Aorta (tissue), 5 donors: ENCODE data around the gene NKPD1. TPM values are rescaled to one million over a fixed set of nuclear protein-coding genes. Genes with fewer than 3 reads are reported as not detected.

Source experiments
- ATAC-seq: fragments of 200-7000 bp; cut with Tn5 transposase; one replicate; pipeline ENCODE4 v1.9.1; 2022; ENCODE audit warnings: moderate library complexity; ENCODE audit not compliant: low FRiP score
- DNase-seq, 2 donors: peaks; one replicate each; pipeline ENCODE4 v3.0.0-alpha.2; 2020
- H3K27ac ChIP-seq, 2 donors: one replicate each; pipeline ENCODE4 v1.5.1; 2013; ENCODE audit warnings: low read length in 2 of 2, mild to moderate bottlenecking in 2 of 2, moderate library complexity in 2 of 2, control low read depth in 1 of 2, inconsistent platforms in 1 of 2, low read depth in 1 of 2
- H3K27me3 ChIP-seq, 2 donors: one replicate each; pipeline ENCODE4 v1.6.1; 2013; ENCODE audit warnings: control low read depth in 1 of 2, low read length in 1 of 2, mild to moderate bottlenecking in 1 of 2, moderate library complexity in 1 of 2; ENCODE audit not compliant: insufficient read depth in 2 of 2, control insufficient read depth in 1 of 2
- H3K36me3 ChIP-seq, 2 donors: one replicate each; pipeline ENCODE4 v1.6.1; 2013; ENCODE audit warnings: control low read depth in 1 of 2, low read length in 1 of 2, mild to moderate bottlenecking in 1 of 2; ENCODE audit not compliant: insufficient read depth in 2 of 2, control insufficient read depth in 1 of 2
- H3K4me1 ChIP-seq, 2 donors: one replicate each; pipeline ENCODE4 v1.6.1; 2013; ENCODE audit warnings: low read length in 2 of 2, control low read depth in 1 of 2, mild to moderate bottlenecking in 1 of 2, moderate library complexity in 1 of 2; ENCODE audit not compliant: insufficient read depth in 2 of 2, control insufficient read depth in 1 of 2
- H3K4me3 ChIP-seq, 2 donors: one replicate each; pipeline ENCODE4 v1.5.1; 2013; ENCODE audit warnings: low read length in 2 of 2, control low read depth in 1 of 2, mild to moderate bottlenecking in 1 of 2
- H3K9me3 ChIP-seq: one replicate; pipeline ENCODE4 v1.6.1; 2013; ENCODE audit warnings: mild to moderate bottlenecking, low read length; ENCODE audit not compliant: control insufficient read depth
- WGBS, 2 donors: extraction: QIAGEN DNeasy Blood & Tissue Kit; methylation state at CpG; one replicate each; pipeline ENCODE4 v1.1.7; 2013; 5-methylcytosine and 5-hydroxymethylcytosine counted together
- intact Hi-C, 2 donors: fragments of 100-400 bp; cut with DNase I; formaldehyde crosslinking; loops; one replicate each; pipeline versions ENCODE4 v1.14.2 to v1.15.0; 2022
- polyA plus RNA-seq, 2 donors: library from polyadenylated mRNA; stranded (reverse); fragments of 200-250 nt; gene quantifications; one replicate each; pipeline ENCODE4 v1.2.3, GENCODE V29; 2013
- total RNA-seq, 2 donors: library from RNA; stranded (reverse); fragmentation: NEBNext Ultra II Directional; extraction: Animal tissue kit (Norgen Biotek cat#: 25700); gene quantifications; one replicate each; pipeline ENCODE4 v1.2.1, GENCODE V29; 2021
- donor health status: healthy with polysubstance abuse.
- donor health status: Bipolar disorder and iron deficiency.
- donor health status: DM: no; HTN: no; CAD: no.
- donor health status: DM: no; HTN: no; CAD: no.
- donor health status: DM: yes; HTN: yes; CAD: no.

Gene NKPD1
- total and polyA plus RNA-seq, 4 donors: 0.05 TPM; not detected in 3

- WGBS, 2 donors: 83 to 85% methylated on average over 21 of the region's 21 CpGs
- intact Hi-C loops: no loop called here
Observed at GRCh38 chr19:45170146-45171106, 9.6 kb upstream of the NKPD1 start.

GRCh38 chr19:45169602-45170001 lies 8.8 kb upstream of the NKPD1 start:
- 92 to 94% methylated on average over 10 of the region's 10 CpGs for WGBS, 2 donors
- no peak overlapping the region for H3K27ac ChIP-seq

More at GRCh38 chr19:45170146-45171106, 9.6 kb upstream of the NKPD1 start:
- no peaks in the 10 kb centered on the region for H3K9me3 ChIP-seq
- ATAC-seq (no peak), DNase-seq (no peak)
- no peak overlapping the region for H3K4me3 ChIP-seq
- no peaks in the 10 kb centered on the region for H3K4me1 ChIP-seq
- no peaks in the 10 kb centered on the region for H3K36me3 ChIP-seq
- no peak overlapping the region for H3K27ac ChIP-seq
- no peaks in the 10 kb centered on the region for H3K27me3 ChIP-seq

GRCh38 chr19:45168767-45169351 lies 8.1 kb upstream of the NKPD1 start:
- Histone ChIP-seq H3K4me3 (no peak overlapping the region), H3K4me1 (no peaks in the 10 kb centered on the region), H3K27ac (no peak overlapping the region), H3K27me3 (no peaks in the 10 kb centered on the region), H3K9me3 (no peaks in the 10 kb centered on the region), H3K36me3 (no peaks in the 10 kb centered on the region)
- intact Hi-C loops: no loop called here
- ATAC-seq: no peak
- no peak for DNase-seq
- WGBS, 2 donors: 90 to 91% methylated on average over 16 of the region's 16 CpGs

More at GRCh38 chr19:45169602-45170001, 8.8 kb upstream of the NKPD1 start:
- Histone ChIP-seq H3K9me3 (no peaks in the 10 kb centered on the region), H3K36me3 (no peaks in the 10 kb centered on the region), H3K4me1 (no peaks in the 10 kb centered on the region), H3K4me3 (no peak overlapping the region), H3K27me3 (no peaks in the 10 kb centered on the region)
- no peak for DNase-seq
- no peak for ATAC-seq
- intact Hi-C loops: no loop called here

GRCh38 chr19:45166723-45167252 lies 6.0 kb upstream of the NKPD1 start:
- Histone ChIP-seq H3K27me3 (no peaks in the 10 kb centered on the region), H3K27ac (no peak overlapping the region), H3K36me3 (no peaks in the 10 kb centered on the region), H3K4me3 (no peak overlapping the region), H3K4me1 (no peaks in the 10 kb centered on the region), H3K9me3 (no peaks in the 10 kb centered on the region)
- intact Hi-C loops: no loop called here
- ATAC-seq (no peak), DNase-seq (no peak)
- 71 to 74% methylated on average over 14 of the region's 14 CpGs for WGBS, 2 donors

GRCh38 chr19:45164577-45165335 lies 4.0 kb upstream of the NKPD1 start:
- DNase-seq: no peak
- Histone ChIP-seq H3K36me3 (no peaks in the 10 kb centered on the region), H3K4me3 (no peak overlapping the region), H3K4me1 (no peaks in the 10 kb centered on the region), H3K27me3 (no peaks in the 10 kb centered on the region), H3K27ac (no peak overlapping the region), H3K9me3 (no peaks in the 10 kb centered on the region)
- no peak for ATAC-seq
- 37 to 43% methylated on average over 24 to 27 of the region's 27 CpGs for WGBS, 2 donors
- intact Hi-C loops: no loop called here

- no peak for DNase-seq
- intact Hi-C loops: no loop called here
- H3K27ac ChIP-seq: no peak overlapping the region
Observed at GRCh38 chr19:45163751-45164460, 3.1 kb upstream of the NKPD1 start.

GRCh38 chr19:45163156-45163555 lies 2.4 kb upstream of the NKPD1 start:
- ATAC-seq (no peak), DNase-seq (no peak)
- 87 to 91% methylated on average over 17 of the region's 17 CpGs for WGBS, 2 donors
- Histone ChIP-seq H3K27me3 (no peaks in the 10 kb centered on the region), H3K9me3 (no peaks in the 10 kb centered on the region), H3K4me1 (no peaks in the 10 kb centered on the region), H3K27ac (no peak overlapping the region), H3K36me3 (no peaks in the 10 kb centered on the region), H3K4me3 (no peak overlapping the region)
- intact Hi-C loops: no loop called here

More at GRCh38 chr19:45163751-45164460, 3.1 kb upstream of the NKPD1 start:
- Histone ChIP-seq H3K9me3 (no peaks in the 10 kb centered on the region), H3K27me3 (no peaks in the 10 kb centered on the region), H3K4me1 (no peaks in the 10 kb centered on the region), H3K4me3 (no peak overlapping the region), H3K36me3 (no peaks in the 10 kb centered on the region)
- ATAC-seq: no peak
- WGBS, 2 donors: 85 to 86% methylated on average over 15 of the region's 15 CpGs

- H3K27me3 ChIP-seq: no peaks in the 10 kb centered on the region
- no peaks in the 10 kb centered on the region for H3K9me3 ChIP-seq
- no peaks in the 10 kb centered on the region for H3K4me1 ChIP-seq
- intact Hi-C loops: no loop called here
- no peaks in the 10 kb centered on the region for H3K36me3 ChIP-seq
- no peak overlapping the region for H3K27ac ChIP-seq
- no peak for ATAC-seq
- DNase-seq: no peak
- WGBS, 2 donors: 46 to 47% methylated on average over 18 of the region's 18 CpGs
- H3K4me3 ChIP-seq: no peak overlapping the region
Observed at GRCh38 chr19:45162608-45163143, 1.9 kb upstream of the NKPD1 start.
